DMS153 (cell line): ENCODE results near the gene DUSP22.

Experiments used
- DNase-seq: peaks from one replicate; lab custom pipeline; 2025; lab: John Stamatoyannopoulos, UW

The DUSP22 gene

GRCh38 chr6:338815-339262, 46.6 kb downstream of the DUSP22 start:
- DNase-seq = no peak

GRCh38 chr6:339480-339879, 47.2 kb downstream of the DUSP22 start:
- DNase-seq = no peak

- DNase-seq = no peak
Measured at GRCh38 chr6:340186-340955, 48.1 kb downstream of the DUSP22 start.

- no peak for DNase-seq
Measured at GRCh38 chr6:340991-341827, 48.9 kb downstream of the DUSP22 start.

GRCh38 chr6:341914-342831, 49.9 kb downstream of the DUSP22 start:
- DNase-seq = no peak

GRCh38 chr6:342832-343179, 50.5 kb downstream of the DUSP22 start:
- no peak for DNase-seq

DNA sequence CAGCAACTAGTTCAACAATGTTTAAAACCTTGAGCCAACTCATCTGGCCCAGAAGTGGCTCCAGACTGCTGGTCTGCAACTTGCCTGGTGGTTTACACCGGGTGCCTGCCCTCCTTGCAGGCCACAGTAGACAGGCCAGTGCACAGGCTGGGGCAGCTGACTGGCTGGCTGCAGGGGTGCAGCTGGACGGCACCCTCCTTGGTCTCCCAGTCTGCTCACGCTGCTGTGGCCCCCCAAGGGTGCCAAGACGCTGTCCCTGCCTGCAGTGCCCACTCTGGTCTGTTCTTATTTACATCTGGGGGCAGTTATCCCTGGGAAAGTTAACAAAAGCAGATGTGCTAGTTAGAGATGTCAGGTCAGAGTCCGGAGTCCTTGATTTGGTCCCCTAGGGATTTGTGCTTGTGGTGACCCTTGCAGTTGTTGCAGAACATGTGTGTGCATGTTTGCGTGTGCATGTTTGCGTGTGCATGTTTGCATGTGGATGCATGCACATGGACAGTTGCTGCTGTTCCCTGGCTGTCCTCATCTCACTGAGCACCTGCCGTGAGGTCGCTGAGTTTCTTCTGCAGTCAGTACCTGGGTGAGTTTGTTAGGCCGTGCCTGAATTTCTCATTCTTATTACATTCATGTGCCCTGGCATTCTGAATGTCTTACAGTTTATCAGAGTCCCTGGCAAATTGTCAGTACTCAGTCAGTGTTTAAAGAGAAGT, 51.1 kb downstream of the DUSP22 start:
- DNase-seq = no peak

- DNase-seq = no peak
Measured at GRCh38 chr6:343960-344815, 51.9 kb downstream of the DUSP22 start.

DNA sequence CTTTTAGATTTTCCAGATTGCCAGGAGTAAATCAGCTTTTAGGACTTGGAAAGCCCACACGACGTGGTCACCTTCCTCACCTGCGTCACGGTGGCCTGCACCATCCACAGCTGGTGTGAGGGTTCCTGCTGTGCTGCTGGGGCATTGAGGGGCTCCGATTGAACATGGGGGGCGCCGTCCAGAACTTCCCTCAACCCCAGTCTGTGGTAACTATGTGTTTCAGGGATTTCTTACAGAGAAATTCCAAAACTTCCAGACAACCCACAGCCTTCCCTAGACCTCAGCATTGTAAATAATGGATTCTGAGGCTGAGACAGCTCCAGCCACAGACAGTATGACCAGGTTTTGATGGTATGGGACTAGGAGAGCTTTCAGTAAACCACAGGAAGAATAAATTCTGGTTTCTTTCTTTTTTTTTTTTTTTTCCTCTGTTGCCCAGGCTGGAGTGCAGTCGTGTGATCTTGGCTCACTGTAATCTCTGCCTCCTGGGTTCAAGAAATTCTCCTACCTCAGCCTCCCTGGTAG, 52.6 kb downstream of the DUSP22 start:
- DNase-seq = no peak

GRCh38 chr6:345747-346385, 53.6 kb downstream of the DUSP22 start:
- no peak for DNase-seq

DNA sequence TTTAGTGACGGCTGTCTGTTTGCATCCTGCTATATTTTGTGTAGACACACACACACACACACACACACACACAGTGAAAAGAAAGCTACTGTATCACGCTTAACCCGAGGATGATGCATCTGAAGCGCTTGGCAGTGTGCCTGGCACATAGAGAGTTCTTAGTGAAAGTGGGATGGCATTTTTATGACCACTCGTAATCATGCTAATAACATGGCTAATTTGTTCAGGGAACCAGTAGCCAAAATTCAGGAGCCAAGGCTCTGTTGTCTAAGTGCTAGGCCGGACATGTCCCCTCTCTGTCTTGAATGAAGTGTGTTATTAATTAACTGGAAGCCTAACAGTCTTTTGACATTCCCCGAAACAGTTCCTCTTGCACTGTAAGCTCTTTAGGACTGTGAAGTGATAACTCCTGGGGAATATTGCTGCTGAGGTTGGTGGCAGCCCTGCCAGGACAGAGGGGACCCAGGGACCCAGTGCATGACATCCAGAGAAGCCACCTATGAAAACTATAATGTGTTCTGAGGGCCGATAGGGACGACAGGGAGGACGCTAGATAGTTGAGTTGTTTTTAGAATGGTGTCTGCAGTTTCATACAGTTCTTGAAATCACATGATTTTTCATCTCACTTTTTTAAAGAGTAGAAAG, 54.2 kb downstream of the DUSP22 start:
- no peak for DNase-seq

DNA sequence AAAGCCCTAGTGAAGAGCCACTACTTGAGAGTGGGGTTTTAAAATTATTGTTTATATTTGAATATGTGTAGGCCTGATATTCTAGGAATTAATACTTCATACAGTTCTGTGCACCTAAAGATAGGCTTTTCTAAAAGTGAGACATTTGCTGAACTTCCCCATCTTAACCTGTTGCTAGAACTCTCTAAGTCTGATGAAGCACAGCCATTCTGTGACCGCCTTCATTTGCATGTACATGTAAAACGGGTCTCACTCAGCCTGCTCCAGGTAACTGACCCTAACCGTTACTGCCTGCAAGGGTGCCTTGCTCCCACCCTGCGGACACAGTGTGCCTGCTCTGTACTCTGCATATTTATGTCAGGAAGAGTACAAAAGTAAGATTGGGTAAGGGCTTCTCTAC, 54.9 kb downstream of the DUSP22 start:
- no peak for DNase-seq

DNA sequence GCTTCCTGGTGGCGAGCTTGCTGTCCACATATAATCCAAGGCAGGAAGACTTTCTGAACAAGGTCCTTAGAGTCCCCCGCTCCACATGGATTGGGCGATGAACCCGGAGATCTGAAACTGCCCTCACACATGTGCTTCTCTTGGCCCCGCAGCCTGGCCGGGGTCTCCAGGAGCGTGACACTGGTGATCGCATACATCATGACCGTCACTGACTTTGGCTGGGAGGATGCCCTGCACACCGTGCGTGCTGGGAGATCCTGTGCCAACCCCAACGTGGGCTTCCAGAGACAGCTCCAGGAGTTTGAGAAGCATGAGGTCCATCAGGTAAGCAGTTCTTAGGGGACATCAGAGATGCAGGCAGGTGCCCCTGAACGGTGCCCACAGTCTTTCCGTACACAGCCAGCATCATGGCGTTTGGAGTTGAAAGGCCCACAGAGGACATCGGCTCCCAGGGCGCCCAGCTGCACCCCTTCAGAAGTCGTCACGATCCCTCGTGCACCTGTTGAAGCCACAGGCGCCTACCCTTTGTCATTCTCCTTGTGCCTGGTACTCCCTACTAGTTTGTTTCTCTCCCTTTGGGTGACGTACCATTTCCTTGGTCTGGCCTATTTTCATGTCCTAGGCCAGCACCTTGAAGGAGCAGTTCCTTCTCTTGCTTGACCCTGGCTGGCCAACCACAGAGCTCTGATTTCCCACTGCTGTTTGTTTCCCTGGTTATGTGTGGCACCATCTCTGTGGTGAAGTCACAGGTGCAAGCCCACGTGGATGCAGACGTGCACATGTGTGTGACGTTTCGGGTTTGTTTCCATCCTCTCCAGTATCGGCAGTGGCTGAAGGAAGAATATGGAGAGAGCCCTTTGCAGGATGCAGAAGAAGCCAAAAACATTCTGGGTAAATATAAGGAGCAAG, 55.9 kb downstream of the DUSP22 start:
- no peak for DNase-seq

DNA sequence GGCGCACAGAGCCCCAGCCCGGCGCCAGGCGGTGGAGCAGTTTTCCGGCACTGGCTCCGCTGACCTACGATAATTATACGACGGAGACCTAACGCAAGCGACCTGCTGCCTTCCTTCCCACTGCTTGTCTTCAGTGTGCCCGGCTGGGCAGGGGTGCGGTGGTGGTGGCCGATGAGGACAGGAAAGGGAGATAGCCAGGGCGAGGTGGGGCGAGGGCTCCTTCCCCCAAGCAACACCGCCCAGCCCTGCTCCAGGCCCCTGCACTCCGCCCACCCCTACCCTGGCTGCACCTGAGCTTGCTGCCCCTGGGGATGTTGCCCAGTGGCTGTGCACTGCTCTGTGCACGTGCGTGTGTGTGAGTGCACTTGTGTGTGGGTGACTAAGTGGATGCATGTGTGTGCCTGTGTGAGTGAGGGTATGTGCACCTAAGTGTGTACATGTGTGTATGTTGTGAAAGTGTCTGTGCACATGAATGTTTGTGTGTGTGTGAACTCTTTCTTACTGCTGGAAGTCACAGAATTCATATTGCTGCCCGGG, 56.6 kb downstream of the DUSP22 start:
- DNase-seq = no peak

DNA sequence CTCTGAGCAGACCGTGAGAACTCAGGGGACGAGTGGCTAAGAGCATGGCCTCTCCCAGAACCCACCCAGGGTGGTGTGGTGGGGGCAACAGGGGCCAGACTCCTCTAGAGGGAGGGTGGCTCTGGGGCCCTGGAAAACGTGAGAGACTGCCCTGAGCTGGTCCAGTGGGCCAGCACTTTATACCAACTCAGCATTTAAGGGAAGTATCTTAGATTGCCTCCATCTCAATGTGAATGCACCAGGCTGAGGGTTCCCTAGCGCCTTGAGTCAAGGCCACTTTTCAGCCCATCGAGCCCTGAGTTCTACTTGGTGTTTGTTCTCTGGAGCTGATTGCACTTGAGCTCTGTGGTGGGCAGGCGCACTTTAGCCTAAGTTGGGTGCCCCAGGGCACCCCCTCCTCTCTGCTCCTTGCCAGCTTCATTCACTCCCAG, 57.2 kb downstream of the DUSP22 start:
- DNase-seq = no peak

GRCh38 chr6:350371-350770, 58.1 kb downstream of the DUSP22 start:
- no peak for DNase-seq

DNA sequence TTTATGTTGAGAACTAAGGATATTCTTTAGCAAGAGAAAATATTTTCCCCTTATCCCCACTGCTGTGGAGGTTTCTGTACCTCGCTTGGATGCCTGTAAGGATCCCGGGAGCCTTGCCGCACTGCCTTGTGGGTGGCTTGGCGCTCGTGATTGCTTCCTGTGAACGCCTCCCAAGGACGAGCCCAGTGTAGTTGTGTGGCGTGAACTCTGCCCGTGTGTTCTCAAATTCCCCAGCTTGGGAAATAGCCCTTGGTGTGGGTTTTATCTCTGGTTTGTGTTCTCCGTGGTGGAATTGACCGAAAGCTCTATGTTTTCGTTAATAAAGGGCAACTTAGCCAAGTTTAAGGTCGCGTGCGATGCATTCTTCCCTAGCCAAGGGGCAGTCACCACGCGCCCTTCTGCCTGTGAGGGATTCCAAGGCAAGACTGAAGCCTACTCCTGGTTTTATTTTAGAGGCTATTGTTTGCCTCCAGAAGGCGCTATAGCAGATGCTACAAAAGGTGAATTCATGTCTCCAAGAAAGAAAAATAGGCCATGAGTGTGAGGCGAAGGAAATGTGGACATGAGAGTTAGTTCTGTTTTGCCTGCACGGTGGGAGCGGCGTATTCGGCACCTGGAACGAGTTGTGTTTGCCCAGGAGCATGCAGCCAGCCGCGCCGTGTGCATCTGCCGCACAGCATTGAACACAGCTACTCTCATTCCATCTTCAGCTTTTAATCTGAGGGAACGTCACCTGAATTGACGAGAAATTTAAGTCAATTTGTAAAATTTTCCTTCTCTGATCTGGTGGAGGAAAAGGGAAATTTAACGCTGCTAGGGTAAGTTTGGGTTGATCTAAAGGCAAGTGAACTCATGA, 59.0 kb downstream of the DUSP22 start:
- DNase-seq = no peak
